H1 (cell line): ENCODE data around the gene DMWD. TPM values are rescaled to one million over a fixed set of nuclear protein-coding genes. Genes with fewer than 3 reads are reported as not detected.

Experiments used
- CTCF ChIA-PET: fragments of 300-600 bp; sonication (Branson Sonifier 250); formaldehyde crosslinking; loops from one replicate; lab custom pipeline; 2021; ENCODE audit not compliant: partially characterized antibody; lab: Charles Lee
- POLR2A ChIA-PET: fragments of 300-600 bp; sonication (Branson Sonifier 250); formaldehyde crosslinking; loops from one replicate; lab custom pipeline; 2021; ENCODE audit warnings: inconsistent platforms; ENCODE audit not compliant: partially characterized antibody; lab: Charles Lee
- DNase-seq, 2 experiments: peaks; one replicate each; pipeline versions ENCODE4 v3.0.0 to v3.0.0-alpha.2; 2010 to 2022; ENCODE audit warnings: low spot score in 2 of 2, low read depth in 1 of 2, mixed read lengths in 1 of 2
- FAIRE-seq: peaks from 2 replicates; lab custom pipeline; 2011; peaks lifted over from hg19 to GRCh38; lab: Jason Lieb, UNC
- H2AFZ ChIP-seq: 2 replicates; pipeline ENCODE4 v1.8.1; 2012; ENCODE audit warnings: low read length, inconsistent platforms
- H2AK5ac ChIP-seq: 2 replicates; pipeline ENCODE4 v1.6.1; 2013; ENCODE audit warnings: low read depth, low read length
- H2BK120ac ChIP-seq: replicated peaks from 2 replicates; pipeline ENCODE3; 2013; ENCODE audit warnings: low read depth, low read length, inconsistent platforms
- H2BK12ac ChIP-seq: 2 replicates; pipeline ENCODE4 v1.6.1; 2013; ENCODE audit warnings: low read depth, low read length
- H2BK15ac ChIP-seq: 2 replicates; pipeline ENCODE4 v1.6.1; 2013; ENCODE audit warnings: low read length
- H2BK20ac ChIP-seq: 2 replicates; pipeline ENCODE4 v1.6.1; 2013; ENCODE audit warnings: low read length
- H2BK5ac ChIP-seq: 2 replicates; pipeline ENCODE4 v1.6.1; 2013; ENCODE audit warnings: low read depth, low read length
- H3K14ac ChIP-seq: 2 replicates; pipeline ENCODE4 v1.6.1; 2013; ENCODE audit warnings: inconsistent platforms; ENCODE audit not compliant: insufficient read length
- H3K18ac ChIP-seq: 2 replicates; pipeline ENCODE4 v1.6.1; 2013; ENCODE audit warnings: low read length; ENCODE audit errors: extremely low read depth
- H3K23ac ChIP-seq: 2 replicates; pipeline ENCODE4 v1.6.1; 2013; ENCODE audit warnings: inconsistent platforms; ENCODE audit not compliant: insufficient read length
- H3K23me2 ChIP-seq: 2 replicates; pipeline ENCODE4 v1.6.1; 2013; ENCODE audit warnings: low read depth, low read length
- H3K27ac ChIP-seq: 2 replicates; pipeline ENCODE4 v1.6.1; 2011; ENCODE audit warnings: low read depth, low read length, inconsistent platforms
- H3K27me3 ChIP-seq, 4 experiments: replicated peaks in 1 of 4; 1 replicate in 1 of 4; 2 replicates in 3 of 4; pipeline versions ENCODE4 v1.6.1 to v1.8.1; 2011 to 2013; ENCODE audit warnings: low read length in 3 of 4, mild to moderate bottlenecking in 3 of 4, inconsistent platforms in 2 of 4, mixed read lengths in 2 of 4, moderate library complexity in 1 of 4; ENCODE audit not compliant: control insufficient read depth in 3 of 4, insufficient read depth in 3 of 4; ENCODE audit errors: extremely low read depth in 1 of 4
- H3K36me3 ChIP-seq, 4 experiments: 2 replicates each; pipeline versions ENCODE4 v1.6.1 to v1.8.1; 2011 to 2013; ENCODE audit warnings: mild to moderate bottlenecking in 4 of 4, low read length in 3 of 4, moderate library complexity in 2 of 4, control low read depth in 1 of 4, inconsistent platforms in 1 of 4; ENCODE audit not compliant: insufficient read depth in 4 of 4, control insufficient read depth in 2 of 4
- H3K4ac ChIP-seq: replicated peaks from 2 replicates; pipeline ENCODE3; 2013; ENCODE audit warnings: low read length, low read depth, mixed read lengths, inconsistent platforms; ENCODE audit not compliant: insufficient read length
- H3K4me1 ChIP-seq, 4 experiments: replicated peaks in 1 of 4; 1 replicate in 1 of 4; 2 replicates in 3 of 4; pipeline versions ENCODE4 v1.6.1 to v1.8.1; 2011 to 2013; ENCODE audit warnings: low read length in 3 of 4, inconsistent platforms in 2 of 4, mixed read lengths in 1 of 4; ENCODE audit not compliant: insufficient read depth in 4 of 4, control insufficient read depth in 3 of 4
- H3K4me2 ChIP-seq, 2 experiments: 2 replicates each; pipeline versions ENCODE4 v1.6.1 to v1.8.1; 2011 to 2013; ENCODE audit warnings: low read depth in 2 of 2, low read length in 2 of 2, control low read depth in 1 of 2, inconsistent platforms in 1 of 2, mild to moderate bottlenecking in 1 of 2; ENCODE audit not compliant: insufficient read depth in 1 of 2
- H3K4me3 ChIP-seq, 4 experiments: fragments of 200-600, 300-600 bp in 1 of 4; sonication (generic), shearing (Covaris generic), sonication (Bioruptor Twin) in 1 of 4; 2 replicates each; pipeline versions ENCODE4 v1.5.1 to v1.8.1; 2011 to 2016; ENCODE audit warnings: low read length in 4 of 4, low read depth in 3 of 4, control low read depth in 2 of 4, inconsistent platforms in 2 of 4, mild to moderate bottlenecking in 2 of 4, mixed read lengths in 1 of 4, moderate library complexity in 1 of 4; ENCODE audit not compliant: insufficient read depth in 2 of 4; ENCODE audit errors: extremely low read depth in 1 of 4
- H3K56ac ChIP-seq: replicated peaks from 2 replicates; pipeline ENCODE3; 2013; ENCODE audit warnings: low read depth, mild to moderate bottlenecking, mixed read lengths, low read length, inconsistent platforms; ENCODE audit not compliant: insufficient read length
- H3K79me1 ChIP-seq: 2 replicates; pipeline ENCODE4 v1.6.1; 2013; ENCODE audit warnings: low read depth, low read length, control low read depth
- H3K79me2 ChIP-seq, 2 experiments: 2 replicates each; pipeline versions ENCODE4 v1.6.1 to v1.8.1; 2012 to 2013; ENCODE audit warnings: low read length in 2 of 2, mild to moderate bottlenecking in 2 of 2, inconsistent platforms in 1 of 2; ENCODE audit not compliant: insufficient read depth in 2 of 2, control insufficient read depth in 1 of 2
- H3K9ac ChIP-seq, 4 experiments: replicated peaks in 1 of 4; 1 replicate in 1 of 4; 2 replicates in 3 of 4; pipeline versions ENCODE4 v1.6.1 to v1.8.1; 2011 to 2013; ENCODE audit warnings: low read depth in 3 of 4, low read length in 3 of 4, control low read depth in 2 of 4, mild to moderate bottlenecking in 2 of 4, moderate library complexity in 2 of 4, inconsistent platforms in 1 of 4; ENCODE audit errors: extremely low read depth in 1 of 4
- H3K9me3 ChIP-seq, 2 experiments: 2 replicates each; pipeline versions ENCODE4 v1.6.1 to v1.8.1; 2012 to 2013; ENCODE audit warnings: mild to moderate bottlenecking in 2 of 2, moderate library complexity in 2 of 2, control low read depth in 1 of 2, inconsistent platforms in 1 of 2, low read depth in 1 of 2, low read length in 1 of 2, mixed read lengths in 1 of 2; ENCODE audit not compliant: insufficient read depth in 2 of 2
- H4K20me1 ChIP-seq, 2 experiments: replicated peaks in 1 of 2; 2 replicates each; pipeline versions ENCODE3 to v1.8.1; 2011 to 2013; ENCODE audit warnings: inconsistent platforms in 2 of 2, low read length in 2 of 2, mild to moderate bottlenecking in 1 of 2; ENCODE audit not compliant: insufficient read depth in 2 of 2, control insufficient read depth in 1 of 2
- H4K5ac ChIP-seq: 2 replicates; pipeline ENCODE4 v1.6.1; 2013; ENCODE audit warnings: low read length, low read depth, mixed read lengths, inconsistent platforms; ENCODE audit not compliant: insufficient read length
- H4K8ac ChIP-seq: 2 replicates; pipeline ENCODE4 v1.8.0; 2013; ENCODE audit warnings: mild to moderate bottlenecking, moderate library complexity, low read length, inconsistent platforms; ENCODE audit not compliant: insufficient read depth; ENCODE audit errors: extremely low read depth
- H4K91ac ChIP-seq: replicated peaks from 2 replicates; pipeline ENCODE3; 2013; ENCODE audit warnings: low read length, mixed read lengths, inconsistent platforms; ENCODE audit not compliant: insufficient read length
- BRCA1 ChIP-seq: IDR thresholded peaks from 2 replicates; pipeline ENCODE4 v1.6.1; 2012; ENCODE audit warnings: low read depth, low read length, improper control_type of control experiment
- CBX5 ChIP-seq: fragments of 300-800, 300-1000 bp; sonication (generic); IDR thresholded peaks from 2 replicates; pipeline ENCODE4 v1.7.1; 2016; ENCODE audit warnings: antibody characterized with exemption, low read length, low read depth
- FOSL1 ChIP-seq: IDR thresholded peaks from 2 replicates; pipeline ENCODE4 v1.6.1; 2011; ENCODE audit warnings: mild to moderate bottlenecking, low read depth, low read length, moderate library complexity; ENCODE audit not compliant: insufficient read depth
- KDM5A ChIP-seq: fragments of 200-600 bp; IDR thresholded peaks from 2 replicates; pipeline ENCODE4 v1.7.1; 2012; ENCODE audit warnings: mild to moderate bottlenecking, low read length, inconsistent platforms, mixed read lengths
- RBBP5 ChIP-seq: IDR thresholded peaks from 2 replicates; pipeline ENCODE4 v1.7.1; 2012; ENCODE audit warnings: low read depth, mild to moderate bottlenecking, inconsistent platforms, low read length, moderate library complexity, borderline replicate concordance
- SP2 ChIP-seq: IDR thresholded peaks from 2 replicates; pipeline ENCODE4 v1.6.1; 2012; ENCODE audit warnings: mild to moderate bottlenecking, low read length, inconsistent platforms
- TEAD4 ChIP-seq: IDR thresholded peaks from 2 replicates; pipeline ENCODE4 v1.6.1; 2012; ENCODE audit warnings: low read depth, low read length, inconsistent platforms, mixed read lengths
- YY1 ChIP-seq: IDR thresholded peaks from 2 replicates; pipeline ENCODE4 v1.6.1; 2011; ENCODE audit warnings: low read depth, mild to moderate bottlenecking, low read length
- WGBS, 2 experiments: shearing (Covaris generic) in 1 of 2; methylation state at CpG; one replicate each; pipeline versions ENCODE4 v1.1.6 to v1.1.7; 2013 to 2015; ENCODE audit warnings: low lambda C conversion rate in 2 of 2, mixed read lengths in 2 of 2, inconsistent platforms in 1 of 2, low coverage in 1 of 2, missing lambda C conversion rate in 1 of 2; ENCODE audit not compliant: insufficient replicate concordance in 2 of 2, insufficient coverage in 1 of 2, insufficient read length in 1 of 2; ENCODE audit errors: extremely low coverage in 1 of 2, missing lambda C conversion rate in 1 of 2; 5-methylcytosine and 5-hydroxymethylcytosine counted together
- polyA plus RNA-seq, 7 experiments: library from polyadenylated mRNA; depleted of rRNA in 3 of 7; stranded (reverse) in 5 of 7; unstranded in 2 of 7; fragments of >200 nt in 5 of 7; fragments of 200-250 nt in 2 of 7; gene quantifications; 1 replicate in 5 of 7; 2 replicates in 1 of 7; 4 replicates in 1 of 7; pipeline versions ENCODE4 v1.2.1 to v1.2.3, GENCODE V29; 2011 to 2013; ENCODE audit warnings: missing spikeins in 2 of 7, mixed read lengths in 2 of 7
- total RNA-seq: library from RNA; stranded (reverse); fragmentation: NEBNext Ultra II Directional; extraction: Animal tissue kit (Norgen Biotek cat#: 25700); gene quantifications from 2 replicates; pipeline ENCODE4 v1.2.1, GENCODE V29; 2021

Gene DMWD
- total and polyA plus RNA-seq, 2 of the 8 experiments (the other 6 are each of a cell fraction or from before 2014, with no cell fraction given): 13.6 to 41.0 TPM

GRCh38 chr19:45816236-45817009, 23.8 kb upstream of the DMWD start:
- peak in 1 of 2 experiments; percentile 68 for DNase-seq
- CTCF ChIA-PET: interaction anchor here (0.6 to 8.8 kb wide), 39 partner anchors 11 to 846 kb away, joined by 3 to 107 read pairs (median 5); partner anchors contain the start of genes DMPK, DMWD, IRF2BP1 and MYPOP
- peaks cover 0 to 23% (median 20%) of the 10 kb centered on the region in 4 experiments; a peak in 6 of 7 replicates for H3K4me1 ChIP-seq
- no peaks in the 10 kb centered on the region; the same call in 1 of the 2 replicates for H3K79me1 ChIP-seq
- WGBS, 2 experiments: 31% methylated on average over 13 of the region's 18 CpGs; no CpG with 5 or more reads in 1 of the 2 experiments
- H2AFZ ChIP-seq: no peak overlapping the region
- H3K36me3 ChIP-seq: peaks cover 2 to 12% (median 7%) of the 10 kb centered on the region in 4 experiments; a peak in 6 of 8 replicates
- peak overlapping the region; percentile 78 for H3K56ac ChIP-seq
- H4K91ac ChIP-seq: peak overlapping the region; percentile 45
- H3K23me2 ChIP-seq: peaks cover 16% of the 10 kb centered on the region
- peak overlapping the region; percentile 12 for H3K4ac ChIP-seq
- H3K23ac ChIP-seq: no peak overlapping the region
- H3K9me3 ChIP-seq: no peaks in the 10 kb centered on the region
- peak overlapping the region; percentile 64; the same call in 1 of the 2 replicates for H2BK5ac ChIP-seq
- H3K4me3 ChIP-seq: peak overlapping the region; percentile 42 to 68 (median 52)
- no peak overlapping the region; the same call in 1 of the 2 replicates for H2BK15ac ChIP-seq
- peak overlapping the region; percentile 86 for H3K27ac ChIP-seq
- H3K9ac ChIP-seq: peak overlapping the region in 3 of 4 experiments; percentile 70 to 85 (median 78); a peak in 6 of 7 replicates
- H4K20me1 ChIP-seq: peaks cover 0 to 4% of the 10 kb centered on the region in 2 experiments
- H2BK120ac ChIP-seq: no peak overlapping the region
- TF ChIP-seq TEAD4: no peak
- TF ChIP-seq RBBP5: 0 out of 2 replicates have a peak, but pooled peaks have one; percentile 17
- TF ChIP-seq CBX5: no peak
- no peak for TF ChIP-seq FOSL1
- TF ChIP-seq SP2: no peak
- no peak for TF ChIP-seq BRCA1
- no peak for TF ChIP-seq KDM5A
- TF ChIP-seq YY1: no peak
- no peaks in the 10 kb centered on the region for H3K79me2 ChIP-seq
- H3K27me3 ChIP-seq: no peaks in the 10 kb centered on the region
- H4K8ac ChIP-seq: peak overlapping the region; percentile 94
- H2BK20ac ChIP-seq: no peak overlapping the region
- POLR2A ChIA-PET: interaction anchor here (0.6 to 12.6 kb wide), 16 partner anchors 9 to 85 kb away, joined by 3 to 175 read pairs (median 8); partner anchors contain the start of genes DMWD, FOXA3, IRF2BP1 and SIX5
- FAIRE-seq: no peak
- peak overlapping the region; percentile 72 for H3K18ac ChIP-seq
- H3K4me2 ChIP-seq: peak overlapping the region; percentile 85 to 88
- no peak overlapping the region for H3K14ac ChIP-seq
- peak overlapping the region; percentile 79; the same call in 1 of the 2 replicates for H2AK5ac ChIP-seq
- H4K5ac ChIP-seq: peak overlapping the region; percentile 41
- peak overlapping the region; percentile 78 for H2BK12ac ChIP-seq
